NCI-H460 (cell line): Measurements from ENCODE around the gene GRM1. TPM values are rescaled to one million over a fixed set of nuclear protein-coding genes. Genes with fewer than 3 reads are reported as not detected.

Source experiments
- DNase-seq: peaks from one replicate; pipeline ENCODE4 v3.0.0-alpha.2; 2016; ENCODE audit warnings: low read depth; ENCODE audit errors: extremely low read depth
- small RNA-seq, 2 experiments: library from RNA; depleted of rRNA; stranded (forward); fragments of <200 nt; gene quantifications; one replicate each; pipeline ENCODE3, GENCODE V24; 2014
- total RNA-seq: library from RNA; depleted of rRNA; stranded (reverse); fragments of >200 nt; shearing (Covaris generic); gene quantifications from 2 replicates; pipeline ENCODE4 v1.2.3, GENCODE V29; 2014; rRNA removed

The GRM1 gene
- total RNA-seq, 1 experiment from 2014 or later = not detected

- DNase-seq = no peak
These were observed 406.0 kb downstream of the GRM1 start for GRCh38 chr6:146434732-146435390.

- DNase-seq = no peak
These were observed 413.0 kb downstream of the GRM1 start for GRCh38 chr6:146441907-146442306.

- no peak for DNase-seq
These were observed 415.3 kb downstream of the GRM1 start for GRCh38 chr6:146444189-146444588.

- no peak for DNase-seq
These were observed 416.4 kb downstream of the GRM1 start for GRCh38 chr6:146445233-146445632.

GRCh38 chr6:146456886-146457285 lies 428.0 kb downstream of the GRM1 start:
- no peak for DNase-seq

- DNase-seq = no peak
These were observed 432.1 kb downstream of the GRM1 start for GRCh38 chr6:146460941-146461340.

GRCh38 chr6:146470091-146470770 lies 441.4 kb downstream of the GRM1 start:
- DNase-seq = no peak

- no peak for DNase-seq
These were observed 444.1 kb downstream of the GRM1 start for GRCh38 chr6:146472918-146473317.

GRCh38 chr6:146481527-146481926 lies 452.7 kb downstream of the GRM1 start:
- DNase-seq = no peak

- DNase-seq = no peak
These were observed 455.5 kb downstream of the GRM1 start for GRCh38 chr6:146484411-146484810.

Small RNAs within 50 kb of the gene (small RNA-seq; reads per million reads assigned to genes)
- gene RNA5SP222 = 0 to 0.12 reads per million in 2 experiments

Other genes with a start within 250 kb of the GRM1 start
- gene FBXO30, start 214.3 kb upstream of the GRM1 start, total RNA-seq = 10.4 and 13.7 TPM in 2 replicates
- gene SHPRH, start 64.7 kb upstream of the GRM1 start, total RNA-seq = 9.8 and 12.4 TPM in 2 replicates